H9 (cell line): ENCODE results near the gene PAX9. TPM values are rescaled to one million over a fixed set of nuclear protein-coding genes. Genes with fewer than 3 reads are reported as not detected.

Experiments used
- DNase-seq: peaks from one replicate; pipeline ENCODE4 v3.0.0-alpha.2; 2017
- H2AFZ ChIP-seq: one replicate; pipeline ENCODE4 v1.6.1; 2013; ENCODE audit warnings: mild to moderate bottlenecking, low read length, control low read depth, moderate library complexity
- H2AK5ac ChIP-seq: 2 replicates; pipeline ENCODE4 v1.6.1; 2013; ENCODE audit warnings: low read length, control low read depth, mixed read lengths; ENCODE audit not compliant: insufficient read length
- H2BK120ac ChIP-seq: one replicate; pipeline ENCODE4 v1.6.1; 2013; ENCODE audit warnings: low read depth, mild to moderate bottlenecking, low read length, control low read depth, inconsistent platforms; ENCODE audit not compliant: poor library complexity, severe bottlenecking
- H2BK12ac ChIP-seq: 2 replicates; pipeline ENCODE4 v1.6.1; 2013; ENCODE audit warnings: low read length, control low read depth, mixed read lengths, low read depth; ENCODE audit not compliant: insufficient read length
- H2BK15ac ChIP-seq: 2 replicates; pipeline ENCODE4 v1.6.1; 2013; ENCODE audit warnings: low read depth, low read length, control low read depth
- H2BK20ac ChIP-seq: one replicate; pipeline ENCODE4 v1.6.1; 2013; ENCODE audit warnings: low read depth, mild to moderate bottlenecking, low read length, control low read depth, inconsistent platforms; ENCODE audit not compliant: poor library complexity, severe bottlenecking
- H2BK5ac ChIP-seq: 2 replicates; pipeline ENCODE4 v1.6.1; 2013; ENCODE audit warnings: low read length, control low read depth, mixed read lengths; ENCODE audit not compliant: insufficient read length
- H3K14ac ChIP-seq: 2 replicates; pipeline ENCODE4 v1.6.1; 2013; ENCODE audit warnings: low read length, control low read depth; ENCODE audit not compliant: insufficient read depth
- H3K18ac ChIP-seq: 2 replicates; pipeline ENCODE4 v1.6.1; 2013; ENCODE audit warnings: low read depth, mild to moderate bottlenecking, mixed read lengths, low read length, control low read depth; ENCODE audit not compliant: insufficient read length
- H3K23ac ChIP-seq: 2 replicates; pipeline ENCODE4 v1.6.1; 2013; ENCODE audit warnings: low read length, control low read depth, mixed read lengths, low read depth; ENCODE audit not compliant: insufficient read length
- H3K23me2 ChIP-seq: 2 replicates; pipeline ENCODE4 v1.6.1; 2013; ENCODE audit warnings: low read depth, mild to moderate bottlenecking, mixed read lengths, low read length, control low read depth; ENCODE audit not compliant: insufficient read length, poor library complexity, severe bottlenecking
- H3K27ac ChIP-seq: 2 replicates; pipeline ENCODE4 v1.5.1; 2013; ENCODE audit warnings: low read length, control low read depth, mixed read lengths, low read depth; ENCODE audit not compliant: insufficient read length
- H3K27me3 ChIP-seq: 2 replicates; pipeline ENCODE4 v1.6.1; 2013; ENCODE audit warnings: low read length, control low read depth, inconsistent platforms; ENCODE audit not compliant: insufficient read depth
- H3K4ac ChIP-seq: 2 replicates; pipeline ENCODE4 v1.6.1; 2013; ENCODE audit warnings: low read depth, mild to moderate bottlenecking, control low read depth, inconsistent platforms, low read length, moderate library complexity
- H3K4me1 ChIP-seq: 2 replicates; pipeline ENCODE4 v1.6.1; 2013; ENCODE audit warnings: low read length, control low read depth, inconsistent platforms; ENCODE audit not compliant: insufficient read depth
- H3K4me2 ChIP-seq: 2 replicates; pipeline ENCODE4 v1.6.1; 2013; ENCODE audit warnings: low read length, control low read depth, mixed read lengths; ENCODE audit not compliant: insufficient read length, insufficient read depth
- H3K56ac ChIP-seq: 2 replicates; pipeline ENCODE4 v1.6.1; 2013; ENCODE audit warnings: low read depth, mild to moderate bottlenecking, mixed read lengths, low read length, control low read depth; ENCODE audit not compliant: insufficient read length
- H3K79me1 ChIP-seq: 2 replicates; pipeline ENCODE4 v1.6.1; 2013; ENCODE audit warnings: low read depth, mild to moderate bottlenecking, moderate library complexity, low read length, control low read depth, inconsistent platforms; ENCODE audit not compliant: insufficient read depth, poor library complexity, severe bottlenecking
- H3K79me2 ChIP-seq: 2 replicates; pipeline ENCODE4 v1.6.1; 2013; ENCODE audit warnings: low read length, control low read depth, inconsistent platforms; ENCODE audit not compliant: insufficient read depth
- H3K9ac ChIP-seq: 2 replicates; pipeline ENCODE4 v1.6.1; 2013; ENCODE audit warnings: low read length, control low read depth, mixed read lengths; ENCODE audit not compliant: insufficient read length; ENCODE audit errors: extremely low read depth
- H3K9me3 ChIP-seq: one replicate; pipeline ENCODE4 v1.6.1; 2013; ENCODE audit warnings: low read depth, low read length, inconsistent platforms; ENCODE audit not compliant: control insufficient read depth
- H3T11ph ChIP-seq: one replicate; pipeline ENCODE4 v1.6.1; 2013; ENCODE audit warnings: mild to moderate bottlenecking, low read length, control low read depth, inconsistent platforms
- H4K20me1 ChIP-seq: one replicate; pipeline ENCODE4 v1.6.1; 2013; ENCODE audit not compliant: control insufficient read depth, insufficient read length, insufficient read depth
- H4K5ac ChIP-seq: 2 replicates; pipeline ENCODE4 v1.6.1; 2013; ENCODE audit warnings: low read depth, mild to moderate bottlenecking, mixed read lengths, low read length, control low read depth; ENCODE audit not compliant: insufficient read length
- H4K8ac ChIP-seq: replicated peaks from 2 replicates; pipeline ENCODE4 v1.6.1; 2013; ENCODE audit warnings: low read length, control low read depth, mixed read lengths, low read depth; ENCODE audit not compliant: insufficient read length
- H4K91ac ChIP-seq: 2 replicates; pipeline ENCODE4 v1.6.1; 2013; ENCODE audit warnings: low read depth, mild to moderate bottlenecking, moderate library complexity, mixed read lengths, low read length, control low read depth; ENCODE audit not compliant: insufficient read length
- H3K27ac Mint-ChIP-seq, 3 experiments: 2 replicates in 2 of 3; 3 replicates in 1 of 3; pipeline ENCODE4 v1.8.0; 2020 to 2021; ENCODE audit warnings: mixed read lengths in 3 of 3, mild to moderate bottlenecking in 1 of 3, moderate library complexity in 1 of 3
- H3K27me3 Mint-ChIP-seq: 2 replicates; pipeline ENCODE4 v1.8.0; 2021; ENCODE audit warnings: low read depth, mild to moderate bottlenecking, moderate library complexity, mixed read lengths
- H3K36me3 Mint-ChIP-seq, 3 experiments: 2 replicates in 2 of 3; 3 replicates in 1 of 3; pipeline ENCODE4 v1.8.0; 2020 to 2021; ENCODE audit warnings: low read depth in 3 of 3, mixed read lengths in 3 of 3; ENCODE audit not compliant: insufficient read depth in 1 of 3
- H3K4me1 Mint-ChIP-seq, 2 experiments: 2 replicates each; pipeline ENCODE4 v1.8.0; 2020; ENCODE audit warnings: mixed read lengths in 2 of 2
- H3K4me3 Mint-ChIP-seq, 2 experiments: 2 replicates in 1 of 2; 3 replicates in 1 of 2; pipeline ENCODE4 v1.8.0; 2020 to 2021; ENCODE audit warnings: mild to moderate bottlenecking in 2 of 2, mixed read lengths in 2 of 2, moderate library complexity in 1 of 2
- H3K9me3 Mint-ChIP-seq, 2 experiments: 2 replicates in 1 of 2; 3 replicates in 1 of 2; pipeline ENCODE4 v1.8.0; 2020; ENCODE audit warnings: mild to moderate bottlenecking in 2 of 2, mixed read lengths in 2 of 2, moderate library complexity in 1 of 2
- CTCF ChIP-seq: fragments of 200-600 bp; sonication (generic); conservative IDR thresholded peaks from 3 replicates; pipeline ENCODE4 v1.8.0; 2021; ENCODE audit warnings: antibody characterized with exemption, mild to moderate bottlenecking
- WGBS: extraction: QIAGEN DNeasy Blood & Tissue Kit; methylation state at CpG from one replicate; pipeline ENCODE4 v1.1.7; 2013; ENCODE audit warnings: missing lambda C conversion rate, low lambda C conversion rate, mixed read lengths; ENCODE audit not compliant: insufficient read length; ENCODE audit errors: extremely low coverage; 5-methylcytosine and 5-hydroxymethylcytosine counted together
- total RNA-seq: library from RNA; stranded (reverse); gene quantifications from 2 replicates; pipeline ENCODE4 v1.2.1, GENCODE V29; 2021

The PAX9 gene
- total RNA-seq, 1 experiment from 2014 or later: not detected

- no peak overlapping the region for H3T11ph ChIP-seq
- H3K9me3 ChIP-seq: no peaks in the 10 kb centered on the region
- no peak overlapping the region for H2BK5ac ChIP-seq
- no peak for TF ChIP-seq CTCF
- H2BK20ac ChIP-seq: no peak overlapping the region
- H3K14ac ChIP-seq: no peak overlapping the region
- no peak overlapping the region for H4K8ac ChIP-seq
- Mint-ChIP-seq H3K4me3 (no peak overlapping the region), H3K9me3 (no peaks in the 10 kb centered on the region), H3K27me3 (0 out of 2 replicates have a peak, but pooled peaks cover 3% of the 10 kb centered on the region), H3K27ac (no peak overlapping the region), H3K36me3 (no peaks in the 10 kb centered on the region; a peak in 1 of 7 replicates), H3K4me1 (peaks cover 28 to 30% of the 10 kb centered on the region in 2 experiments)
- no peak overlapping the region for H3K56ac ChIP-seq
- WGBS: no CpG with 5 or more reads among the region's 3 CpGs
- H3K79me2 ChIP-seq: no peaks in the 10 kb centered on the region
- H3K23me2 ChIP-seq: no peaks in the 10 kb centered on the region
- no peak overlapping the region for H3K18ac ChIP-seq
- no peak overlapping the region for H3K9ac ChIP-seq
- no peak overlapping the region for H2BK12ac ChIP-seq
- no peak overlapping the region for H4K91ac ChIP-seq
- H3K27ac ChIP-seq: no peak overlapping the region
- no peak overlapping the region for H2AK5ac ChIP-seq
- no peak overlapping the region for H4K5ac ChIP-seq
- H3K4ac ChIP-seq: no peak overlapping the region
- no peaks in the 10 kb centered on the region for H3K79me1 ChIP-seq
- H3K4me2 ChIP-seq: no peak overlapping the region
- H2BK120ac ChIP-seq: no peak overlapping the region
- H3K23ac ChIP-seq: no peak overlapping the region
- no peaks in the 10 kb centered on the region for H3K27me3 ChIP-seq
- no peaks in the 10 kb centered on the region; the same call in none of the 2 replicates for H3K4me1 ChIP-seq
- no peak for DNase-seq
- no peaks in the 10 kb centered on the region for H4K20me1 ChIP-seq
- H2AFZ ChIP-seq: no peak overlapping the region
- no peak overlapping the region for H2BK15ac ChIP-seq
Observed at GRCh38 chr14:36684946-36685345, 23.3 kb downstream of the PAX9 start.
